ENCODE measurements around the gene CLDN22. TPM values are rescaled to one million over a fixed set of nuclear protein-coding genes. Genes with fewer than 3 reads are reported as not detected.

Gene CLDN22
- total and polyA plus RNA-seq, 4 donors: 0.05 TPM; not detected in 3

DNA sequence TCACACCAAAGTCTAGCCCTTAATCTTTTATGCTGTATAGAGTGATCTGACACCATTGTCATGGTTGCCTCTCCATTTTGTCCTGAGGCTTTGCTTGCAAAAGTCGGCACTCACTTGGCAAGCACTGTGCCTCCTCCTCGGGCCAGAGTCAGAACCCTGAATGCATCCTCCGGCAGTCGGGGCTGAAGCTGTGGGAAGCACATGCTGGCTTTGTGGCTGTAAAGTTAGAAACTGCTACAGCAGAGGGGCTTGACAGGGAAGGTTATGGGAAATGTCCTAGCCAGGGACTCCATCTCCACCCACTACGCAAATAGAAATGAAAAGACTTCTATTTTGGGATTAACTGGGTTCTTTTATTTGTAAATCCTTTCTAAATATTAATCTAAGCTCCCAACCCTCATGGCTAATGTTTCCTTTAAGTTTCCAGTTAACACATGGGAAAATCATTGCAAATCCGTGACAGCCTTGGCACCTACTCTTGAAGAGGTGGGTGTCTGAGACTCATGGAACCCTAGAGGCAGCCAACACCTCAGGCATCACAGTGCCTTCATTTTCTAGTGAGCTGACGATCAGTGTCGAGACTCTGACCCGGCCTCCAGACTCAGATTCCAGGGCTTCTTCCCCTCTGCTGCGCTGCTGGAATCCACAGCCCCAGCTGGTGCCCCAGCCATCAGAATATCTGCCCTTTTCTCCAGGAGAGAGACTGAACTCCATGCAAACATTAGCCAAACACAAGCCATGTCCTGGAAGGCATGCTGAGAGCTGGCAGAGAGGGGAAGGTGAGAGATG lies 10.1 kb upstream of the CLDN22 start (continued):
- TF ChIP-seq, protein P1, sequence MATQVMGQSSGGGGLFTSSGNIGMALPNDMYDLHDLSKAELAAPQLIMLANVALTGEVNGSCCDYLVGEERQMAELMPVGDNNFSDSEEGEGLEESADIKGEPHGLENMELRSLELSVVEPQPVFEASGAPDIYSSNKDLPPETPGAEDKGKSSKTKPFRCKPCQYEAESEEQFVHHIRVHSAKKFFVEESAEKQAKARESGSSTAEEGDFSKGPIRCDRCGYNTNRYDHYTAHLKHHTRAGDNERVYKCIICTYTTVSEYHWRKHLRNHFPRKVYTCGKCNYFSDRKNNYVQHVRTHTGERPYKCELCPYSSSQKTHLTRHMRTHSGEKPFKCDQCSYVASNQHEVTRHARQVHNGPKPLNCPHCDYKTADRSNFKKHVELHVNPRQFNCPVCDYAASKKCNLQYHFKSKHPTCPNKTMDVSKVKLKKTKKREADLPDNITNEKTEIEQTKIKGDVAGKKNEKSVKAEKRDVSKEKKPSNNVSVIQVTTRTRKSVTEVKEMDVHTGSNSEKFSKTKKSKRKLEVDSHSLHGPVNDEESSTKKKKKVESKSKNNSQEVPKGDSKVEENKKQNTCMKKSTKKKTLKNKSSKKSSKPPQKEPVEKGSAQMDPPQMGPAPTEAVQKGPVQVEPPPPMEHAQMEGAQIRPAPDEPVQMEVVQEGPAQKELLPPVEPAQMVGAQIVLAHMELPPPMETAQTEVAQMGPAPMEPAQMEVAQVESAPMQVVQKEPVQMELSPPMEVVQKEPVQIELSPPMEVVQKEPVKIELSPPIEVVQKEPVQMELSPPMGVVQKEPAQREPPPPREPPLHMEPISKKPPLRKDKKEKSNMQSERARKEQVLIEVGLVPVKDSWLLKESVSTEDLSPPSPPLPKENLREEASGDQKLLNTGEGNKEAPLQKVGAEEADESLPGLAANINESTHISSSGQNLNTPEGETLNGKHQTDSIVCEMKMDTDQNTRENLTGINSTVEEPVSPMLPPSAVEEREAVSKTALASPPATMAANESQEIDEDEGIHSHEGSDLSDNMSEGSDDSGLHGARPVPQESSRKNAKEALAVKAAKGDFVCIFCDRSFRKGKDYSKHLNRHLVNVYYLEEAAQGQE (IDR thresholded peaks at IDR 0.05): no peak

- 90% methylated on average over 6 of the region's 6 CpGs for WGBS
- Histone ChIP-seq H3K4me1 (ENCODE audit: control insufficient read depth in 4 of 4, insufficient read depth in 4 of 4, low read length in 3 of 4) (no peaks in the 10 kb centered on the region), H3K9me3 (ENCODE audit: control insufficient read depth in 4 of 4, low read length in 3 of 4) (peaks cover 0 to 3% (median 0%) of the 10 kb centered on the region in 4 donors), H3K9ac (ENCODE audit: low read depth in 1 of 2, low read length in 2 of 2) (no peak overlapping the region), H3K27ac (ENCODE audit: low read depth in 1 of 2, low read length in 2 of 2) (no peak overlapping the region), H3K27me3 (ENCODE audit: control insufficient read depth in 4 of 4, insufficient read depth in 4 of 4, low read length in 3 of 4) (no peaks in the 10 kb centered on the region), H3K36me3 (ENCODE audit: control insufficient read depth in 4 of 4, insufficient read depth in 3 of 4, low read depth in 1 of 4, low read length in 3 of 4) (no peaks in the 10 kb centered on the region), H3K4me3 (ENCODE audit: low read depth in 1 of 3, low read length in 3 of 3) (no peak overlapping the region)
- TF ChIP-seq RAD21 (IDR thresholded peaks at IDR 0.05) (no peak), CTCF (IDR thresholded peaks at IDR 0.05; ENCODE audit: low read depth, low read length, missing input control) (no peak), TAF1 (conservative IDR thresholded peaks at IDR 0.05) (no peak), FOXA2 (IDR thresholded peaks at IDR 0.05) (no peak), HNF4G (IDR thresholded peaks at IDR 0.05) (no peak)
- TF ChIP-seq, protein P1 (IDR thresholded peaks at IDR 0.05): no peak
- TF ChIP-seq, protein P2, sequence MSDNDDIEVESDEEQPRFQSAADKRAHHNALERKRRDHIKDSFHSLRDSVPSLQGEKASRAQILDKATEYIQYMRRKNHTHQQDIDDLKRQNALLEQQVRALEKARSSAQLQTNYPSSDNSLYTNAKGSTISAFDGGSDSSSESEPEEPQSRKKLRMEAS (IDR thresholded peaks at IDR 0.05): no peak
- DNase-seq (ENCODE audit: low spot score): no peak
These were observed 9.2 kb upstream of the CLDN22 start for GRCh38 chr4:183329244-183329643.

GRCh38 chr4:183328832-183329231 lies 8.8 kb upstream of the CLDN22 start:
- Histone ChIP-seq H3K27ac (ENCODE audit: low read depth in 1 of 2, low read length in 2 of 2) (no peak overlapping the region), H3K9me3 (ENCODE audit: control insufficient read depth in 4 of 4, low read length in 3 of 4) (peaks cover 0 to 3% (median 0%) of the 10 kb centered on the region in 4 donors), H3K4me3 (ENCODE audit: low read depth in 1 of 3, low read length in 3 of 3) (no peak overlapping the region), H3K27me3 (ENCODE audit: control insufficient read depth in 4 of 4, insufficient read depth in 4 of 4, low read length in 3 of 4) (no peaks in the 10 kb centered on the region), H3K4me1 (ENCODE audit: control insufficient read depth in 4 of 4, insufficient read depth in 4 of 4, low read length in 3 of 4) (no peaks in the 10 kb centered on the region), H3K36me3 (ENCODE audit: control insufficient read depth in 4 of 4, insufficient read depth in 3 of 4, low read depth in 1 of 4, low read length in 3 of 4) (no peaks in the 10 kb centered on the region), H3K9ac (ENCODE audit: low read depth in 1 of 2, low read length in 2 of 2) (no peak overlapping the region)
- DNase-seq (ENCODE audit: low spot score): no peak
- WGBS: 53% methylated on average over 7 of the region's 7 CpGs
- no peak for TF ChIP-seq ATF3 (IDR thresholded peaks at IDR 0.05)
- TF ChIP-seq CTCF (IDR thresholded peaks at IDR 0.05; ENCODE audit: low read depth, low read length, missing input control): no peak
- TF ChIP-seq FOXA1 (IDR thresholded peaks at IDR 0.05): no peak
- TF ChIP-seq, protein P1 (IDR thresholded peaks at IDR 0.05): no peak
- no peak for TF ChIP-seq HNF4A (conservative IDR thresholded peaks at IDR 0.05)
- TF ChIP-seq SP1 (IDR thresholded peaks at IDR 0.05): no peak
- no peak for TF ChIP-seq YY1 (IDR thresholded peaks at IDR 0.05)
- TF ChIP-seq NR2F2 (IDR thresholded peaks at IDR 0.05): no peak

Data from liver (tissue), 9 donors.